HL-60 (cell line): ENCODE data around the gene TCF3.

Experiments used
- DNase-seq, 2 experiments: peaks; one replicate each; pipeline ENCODE4 v3.0.0-alpha.2; 2010 to 2020; ENCODE audit warnings: low read depth in 1 of 2, low spot score in 1 of 2
- H3K27ac ChIP-seq: fragments of 250-450 bp; sonication (Bioruptor Pico); replicated peaks from 2 replicates; pipeline ENCODE4 v1.5.1; 2020; ENCODE audit warnings: mild to moderate bottlenecking, moderate library complexity
- H3K27me3 ChIP-seq: fragments of 250-450 bp; sonication (Bioruptor Pico); 2 replicates; pipeline ENCODE4 v1.5.1; 2021; ENCODE audit warnings: mild to moderate bottlenecking, moderate library complexity; ENCODE audit not compliant: insufficient read depth, poor library complexity, severe bottlenecking
- H3K4me3 ChIP-seq: replicated peaks from 2 replicates; pipeline ENCODE4 v1.5.1; 2011; ENCODE audit warnings: mild to moderate bottlenecking, control low read depth, low read length; ENCODE audit not compliant: insufficient read depth
- CTCF ChIP-seq: IDR thresholded peaks from one replicate; pipeline ENCODE4 v1.5.1; 2011; ENCODE audit warnings: low read length, control low read depth, inconsistent platforms; ENCODE audit not compliant: insufficient read depth
- GABPA ChIP-seq: IDR thresholded peaks from 2 replicates; pipeline ENCODE4 v1.6.1; 2012; ENCODE audit warnings: low read depth
- POLR2AphosphoS5 ChIP-seq: IDR thresholded peaks from 2 replicates; pipeline ENCODE4 v1.6.1; 2012; ENCODE audit warnings: low read depth
- SPI1 ChIP-seq: IDR thresholded peaks from 2 replicates; pipeline ENCODE4 v1.6.1; 2012; ENCODE audit warnings: low read depth, mild to moderate bottlenecking, borderline replicate concordance
- TF ChIP-seq, protein P1 (sequence below): IDR thresholded peaks from 2 replicates; pipeline ENCODE4 v1.6.1; 2012; ENCODE audit warnings: low read depth; ENCODE audit not compliant: insufficient replicate concordance

TCF3 gene

DNA sequence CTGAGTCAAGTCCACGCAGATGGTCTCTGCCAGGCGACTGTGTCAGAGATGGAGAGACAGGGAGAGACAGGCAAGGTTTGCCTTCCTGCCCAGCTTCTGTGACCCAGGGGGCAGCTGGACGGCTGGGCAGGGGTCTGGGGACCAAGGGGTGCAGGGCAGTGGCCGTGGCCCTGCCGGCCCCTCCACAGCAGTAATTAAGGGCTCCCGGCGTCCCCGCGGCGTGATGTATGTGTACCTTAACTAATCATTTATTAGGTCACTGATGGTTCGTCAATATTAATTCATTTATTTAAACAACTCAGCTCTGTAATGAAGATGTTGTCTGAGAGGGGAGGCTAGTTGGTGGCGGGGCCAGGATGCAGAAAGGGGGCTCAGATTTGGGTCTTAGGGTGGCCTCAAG is 28.6 kb upstream of the TCF3 start:
- DNase-seq = no peak
- no peak for TF ChIP-seq SPI1
- no peak for TF ChIP-seq CTCF
- TF ChIP-seq GABPA = no peak
- TF ChIP-seq, protein P1, sequence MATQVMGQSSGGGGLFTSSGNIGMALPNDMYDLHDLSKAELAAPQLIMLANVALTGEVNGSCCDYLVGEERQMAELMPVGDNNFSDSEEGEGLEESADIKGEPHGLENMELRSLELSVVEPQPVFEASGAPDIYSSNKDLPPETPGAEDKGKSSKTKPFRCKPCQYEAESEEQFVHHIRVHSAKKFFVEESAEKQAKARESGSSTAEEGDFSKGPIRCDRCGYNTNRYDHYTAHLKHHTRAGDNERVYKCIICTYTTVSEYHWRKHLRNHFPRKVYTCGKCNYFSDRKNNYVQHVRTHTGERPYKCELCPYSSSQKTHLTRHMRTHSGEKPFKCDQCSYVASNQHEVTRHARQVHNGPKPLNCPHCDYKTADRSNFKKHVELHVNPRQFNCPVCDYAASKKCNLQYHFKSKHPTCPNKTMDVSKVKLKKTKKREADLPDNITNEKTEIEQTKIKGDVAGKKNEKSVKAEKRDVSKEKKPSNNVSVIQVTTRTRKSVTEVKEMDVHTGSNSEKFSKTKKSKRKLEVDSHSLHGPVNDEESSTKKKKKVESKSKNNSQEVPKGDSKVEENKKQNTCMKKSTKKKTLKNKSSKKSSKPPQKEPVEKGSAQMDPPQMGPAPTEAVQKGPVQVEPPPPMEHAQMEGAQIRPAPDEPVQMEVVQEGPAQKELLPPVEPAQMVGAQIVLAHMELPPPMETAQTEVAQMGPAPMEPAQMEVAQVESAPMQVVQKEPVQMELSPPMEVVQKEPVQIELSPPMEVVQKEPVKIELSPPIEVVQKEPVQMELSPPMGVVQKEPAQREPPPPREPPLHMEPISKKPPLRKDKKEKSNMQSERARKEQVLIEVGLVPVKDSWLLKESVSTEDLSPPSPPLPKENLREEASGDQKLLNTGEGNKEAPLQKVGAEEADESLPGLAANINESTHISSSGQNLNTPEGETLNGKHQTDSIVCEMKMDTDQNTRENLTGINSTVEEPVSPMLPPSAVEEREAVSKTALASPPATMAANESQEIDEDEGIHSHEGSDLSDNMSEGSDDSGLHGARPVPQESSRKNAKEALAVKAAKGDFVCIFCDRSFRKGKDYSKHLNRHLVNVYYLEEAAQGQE = no peak
- TF ChIP-seq POLR2AphosphoS5 = no peak

DNA sequence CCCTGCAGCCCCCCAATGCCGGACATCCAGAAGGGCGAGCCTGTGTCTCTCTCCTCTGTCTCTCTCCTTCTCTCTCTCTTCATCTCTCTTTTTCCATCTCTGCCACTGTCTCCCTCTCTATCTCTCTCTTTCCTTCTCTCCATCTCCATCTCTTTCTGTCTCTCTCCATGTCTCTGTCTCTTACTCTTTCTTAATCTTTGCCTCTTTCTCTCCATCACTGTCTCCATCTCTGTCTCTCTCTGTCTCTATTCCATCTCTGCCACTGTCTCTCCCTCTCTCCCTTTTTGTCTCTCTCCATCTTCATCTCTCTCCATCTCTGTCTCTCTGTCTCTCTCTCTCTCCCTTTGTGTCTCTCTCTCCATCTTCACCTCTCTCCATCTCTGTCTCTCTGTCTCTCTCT is 25.7 kb upstream of the TCF3 start:
- DNase-seq = no peak
- H3K4me3 ChIP-seq = no peak overlapping the region
- H3K27ac ChIP-seq = no peak overlapping the region
- peaks cover 29% of the 10 kb centered on the region for H3K27me3 ChIP-seq
- TF ChIP-seq POLR2AphosphoS5 (no peak), SPI1 (no peak), CTCF (no peak), GABPA (no peak)
- TF ChIP-seq, protein P1 = no peak

More for the DNA sequence above, 28.6 kb upstream of the TCF3 start:
- no peak overlapping the region for H3K27ac ChIP-seq
- peaks cover 28% of the 10 kb centered on the region for H3K27me3 ChIP-seq
- H3K4me3 ChIP-seq = no peak overlapping the region

GRCh38 chr19:1676351-1677266 is 24.2 kb upstream of the TCF3 start:
- H3K4me3 ChIP-seq = no peak overlapping the region
- TF ChIP-seq CTCF = no peak
- TF ChIP-seq POLR2AphosphoS5 = no peak
- TF ChIP-seq SPI1 = no peak
- no peak for TF ChIP-seq GABPA
- TF ChIP-seq, protein P1 = no peak
- DNase-seq = no peak
- H3K27me3 ChIP-seq = peaks cover 23% of the 10 kb centered on the region
- no peak overlapping the region for H3K27ac ChIP-seq
